ENCODE data around the gene FKBP4. TPM values are rescaled to one million over a fixed set of nuclear protein-coding genes. Genes with fewer than 3 reads are reported as not detected.

FKBP4 gene
- total and polyA plus RNA-seq, 2 of the 13 experiments (the other 11 are each of a cell fraction or from before 2014, with no cell fraction given) = 25.7 to 66.1 TPM

- TF ChIP-seq ZMAT5 (CRISPR knock-in tag; IDR thresholded peaks at IDR 0.05; ENCODE audit: borderline replicate concordance, low read depth) (no peak), ZNF546 (CRISPR knock-in tag; conservative IDR thresholded peaks at IDR 0.05) (no peak), ZNF713 (CRISPR knock-in tag; IDR thresholded peaks at IDR 0.05) (no peak), TBL1XR1 (IDR thresholded peaks at IDR 0.05; ENCODE audit: borderline replicate concordance, low read length, partially characterized antibody) (no peak)
These were observed 38.0 kb upstream of the FKBP4 start (continued) for GRCh38 chr12:2756756-2757155.

- ATAC-seq (no peak), DNase-seq (ENCODE audit: low spot score) (no peak), FAIRE-seq (no peak)
- H3K9me3 ChIP-seq (ENCODE audit: low read length) = no peaks in the 10 kb centered on the region
- no peak overlapping the region for H2AFZ ChIP-seq (ENCODE audit: low read length)
- BruUV-seq (replicated peaks) = no TSS peak
- no peak overlapping the region for H3K4me3 ChIP-seq (replicated peaks in 1 of 3; ENCODE audit: insufficient read depth in 1 of 3, low read depth in 2 of 3, low read length in 3 of 3)
- 0 out of 5 replicates have a peak, but pooled peaks cover 0 to 2% of the 10 kb centered on the region in 2 experiments for H3K27me3 ChIP-seq (ENCODE audit: control insufficient read depth in 1 of 2, insufficient read depth in 2 of 2, low read length in 2 of 2)
- H3K4me2 ChIP-seq (ENCODE audit: low read depth, low read length) = no peak overlapping the region
- H3K27ac ChIP-seq (ENCODE audit: extremely low read length, insufficient read depth, low read length) = no peak overlapping the region
- H3K9ac ChIP-seq (ENCODE audit: insufficient read depth, low read depth, low read length) = no peak overlapping the region
- ChIA-PET CTCF (ENCODE audit: low intra/inter-chr PET ratio, low total read pairs) (no interaction called here), POLR2A (no interaction called here)
- H4K20me1 ChIP-seq (ENCODE audit: insufficient read depth, low read length) = no peaks in the 10 kb centered on the region
- H3K4me1 ChIP-seq (ENCODE audit: insufficient read depth, low read length) = no peaks in the 10 kb centered on the region
- H3K36me3 ChIP-seq (replicated peaks in 1 of 2; ENCODE audit: control insufficient read depth in 1 of 2, insufficient read depth in 2 of 2, low read length in 2 of 2) = no peaks in the 10 kb centered on the region
- intact Hi-C loops (cut with micrococcal nuclease; ENCODE audit: unreplicated experiment) = no loop called here
- in situ Hi-C loops (cut with HindIII; ENCODE audit: extremely low pct_ligation_motif_present, low pct_unique_long_range_greater_than_20kb) = no loop called here
- no peaks in the 10 kb centered on the region for H3K79me2 ChIP-seq (ENCODE audit: insufficient read depth, low read length)
- 21% methylated on average over 2 of the region's 4 CpGs for WGBS (ENCODE audit: low lambda C conversion rate)
- TF ChIP-seq ZNF430 (CRISPR knock-in tag; IDR thresholded peaks at IDR 0.05) (no peak), ZNF3 (CRISPR knock-in tag; IDR thresholded peaks at IDR 0.05) (no peak), SP1 (IDR thresholded peaks at IDR 0.05) (no peak), SP1 (CRISPR knock-in tag; IDR thresholded peaks at IDR 0.05) (no peak), DDIT3 (CRISPR knock-in tag; IDR thresholded peaks at IDR 0.05) (no peak), ZNF30 (CRISPR knock-in tag; IDR thresholded peaks at IDR 0.05) (no peak), ZNF646 (CRISPR knock-in tag; IDR thresholded peaks at IDR 0.05) (no peak), NR2F6 (IDR thresholded peaks at IDR 0.05) (no peak), NR2F6 (CRISPR knock-in tag; IDR thresholded peaks at IDR 0.05) (no peak), NFKBIZ (CRISPR knock-in tag; IDR thresholded peaks at IDR 0.05) (no peak), ZFP36L2 (CRISPR knock-in tag; IDR thresholded peaks at IDR 0.05) (no peak), KAT2B (IDR thresholded peaks at IDR 0.05; ENCODE audit: borderline replicate concordance, low read depth, low read length) (no peak)
These were observed 35.0 kb upstream of the FKBP4 start for GRCh38 chr12:2759733-2760132.

Data from HepG2 (cell line).